DOHH2 (cell line): ENCODE results near the gene CR1.

Source experiments
- CTCF ChIP-seq: fragments of 200-600 bp; sonication (generic); IDR thresholded peaks from one replicate; pipeline ENCODE4 v1.5.1; 2014; ENCODE audit warnings: antibody characterized with exemption, mild to moderate bottlenecking, low read depth, low read length; ENCODE audit not compliant: poor library complexity, severe bottlenecking
- EZH2phosphoT487 ChIP-seq: fragments of 200-600 bp; sonication (generic); IDR thresholded peaks from 2 replicates; pipeline ENCODE4 v1.6.1; 2017; ENCODE audit warnings: borderline replicate concordance, mild to moderate bottlenecking, antibody characterized with exemption, low read length, moderate library complexity, mixed read lengths

GRCh38 chr1:207658904-207659485 is 163.0 kb downstream of the CR1 start:
- TF ChIP-seq CTCF (no peak), EZH2phosphoT487 (no peak)
